DMS153 treated with DMSO at 0.1 percent for 48 hours (cell line): ENCODE results near the gene ZNF296.

Experiments
- DNase-seq: peaks from one replicate; lab custom pipeline; 2025; ENCODE audit not compliant: unreplicated experiment; lab: John Stamatoyannopoulos, UW

The ZNF296 gene

DNA sequence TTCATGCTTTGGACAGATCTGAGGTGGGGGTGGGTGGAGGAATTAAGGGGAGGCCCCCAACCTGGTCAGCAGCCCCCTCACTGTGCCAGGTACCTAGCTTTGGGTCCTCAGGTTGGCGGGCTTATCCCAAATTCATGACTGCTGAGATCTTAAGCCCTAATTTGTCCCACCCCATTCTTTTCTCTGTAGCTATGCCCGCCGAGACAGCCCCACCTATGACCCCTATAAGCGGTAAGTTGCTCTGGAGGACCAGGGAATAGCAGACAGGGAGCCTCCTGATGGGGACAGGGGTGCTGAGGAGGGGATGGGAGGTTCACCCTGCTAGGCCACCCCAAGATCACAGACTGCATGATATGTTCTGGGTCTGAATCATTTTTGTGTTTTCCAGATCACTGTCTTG lies 14.3 kb downstream of the ZNF296 start:
- no peak for DNase-seq

DNA sequence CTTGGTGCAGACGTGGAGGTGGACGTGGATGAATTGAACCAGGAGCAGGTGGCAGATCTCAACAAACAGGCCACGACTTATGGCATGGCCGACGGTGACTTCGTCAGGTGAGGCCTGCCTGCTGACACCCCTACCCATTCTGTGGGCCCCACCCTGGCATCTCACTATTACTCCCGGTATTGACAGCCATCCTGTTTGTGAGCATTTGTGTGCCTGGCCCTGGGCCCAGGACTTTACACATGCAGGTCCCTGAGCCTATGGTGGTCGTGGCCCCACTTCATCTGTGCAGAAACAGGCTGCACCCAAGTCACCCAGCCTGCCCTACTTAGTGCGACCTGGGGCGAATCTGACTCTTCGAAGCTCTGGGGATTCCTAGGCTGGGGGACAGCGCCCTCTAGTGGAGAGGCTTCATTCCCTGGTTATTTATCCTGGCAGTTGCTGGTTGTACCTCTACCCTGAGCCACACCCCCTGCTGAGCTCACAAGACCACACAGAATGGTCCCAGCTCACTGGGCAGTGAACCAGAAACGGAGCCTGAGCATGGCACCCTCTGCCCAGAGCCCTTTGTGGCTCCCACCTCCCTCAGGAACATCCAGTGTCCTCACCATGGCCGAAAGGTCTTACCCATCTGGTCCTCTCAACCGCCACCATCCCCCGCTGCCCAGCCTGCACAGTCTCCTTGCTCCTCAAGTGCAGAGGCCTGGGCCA lies 16.9 kb downstream of the ZNF296 start:
- peak; percentile 41 for DNase-seq

DNA sequence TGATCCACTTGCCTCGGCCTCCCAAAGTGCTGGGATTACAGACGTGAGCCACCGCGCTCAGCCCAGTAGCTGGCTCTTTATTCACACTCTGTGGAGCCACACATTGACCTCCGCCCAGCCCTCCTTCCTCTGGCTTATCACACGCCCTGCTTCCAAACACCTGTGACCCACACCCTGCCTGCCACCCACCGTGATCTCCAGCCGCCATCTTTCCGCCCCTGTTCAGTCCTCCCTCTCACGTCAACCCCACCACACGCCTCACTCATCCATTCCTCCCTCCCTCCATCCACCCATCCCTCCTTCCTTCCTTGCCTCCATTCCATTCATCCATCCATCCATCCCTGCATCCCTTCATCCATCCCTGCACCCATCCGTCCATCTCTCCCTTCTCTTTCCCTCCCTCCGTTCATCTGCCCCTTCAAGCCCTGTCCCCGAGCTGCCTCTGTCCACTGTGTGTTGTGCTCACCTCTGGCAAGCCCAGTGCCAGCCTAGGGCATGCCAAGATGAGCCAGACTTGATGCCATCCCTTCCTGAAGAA lies 17.6 kb downstream of the ZNF296 start:
- no peak for DNase-seq

DNA sequence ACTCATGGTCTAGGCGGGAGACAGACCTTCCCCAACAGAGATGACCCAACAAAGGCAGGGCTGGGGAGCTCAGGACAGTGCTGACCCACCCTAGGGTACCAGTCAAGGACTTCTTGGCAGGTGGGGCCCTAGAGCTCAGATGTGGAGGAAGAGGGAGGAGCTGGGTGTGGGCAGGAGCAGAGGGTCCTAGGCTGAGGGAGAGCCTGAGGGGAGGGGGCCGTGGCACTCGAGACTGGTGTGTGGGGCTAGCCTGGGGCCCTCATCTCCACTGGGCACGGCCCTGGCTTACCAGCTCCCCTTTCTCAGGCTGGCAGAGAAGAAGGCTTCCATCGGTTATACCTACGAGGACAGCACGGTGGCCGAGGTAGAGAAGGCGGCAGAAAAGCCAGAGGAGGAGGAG lies 18.8 kb downstream of the ZNF296 start:
- no peak for DNase-seq

DNA sequence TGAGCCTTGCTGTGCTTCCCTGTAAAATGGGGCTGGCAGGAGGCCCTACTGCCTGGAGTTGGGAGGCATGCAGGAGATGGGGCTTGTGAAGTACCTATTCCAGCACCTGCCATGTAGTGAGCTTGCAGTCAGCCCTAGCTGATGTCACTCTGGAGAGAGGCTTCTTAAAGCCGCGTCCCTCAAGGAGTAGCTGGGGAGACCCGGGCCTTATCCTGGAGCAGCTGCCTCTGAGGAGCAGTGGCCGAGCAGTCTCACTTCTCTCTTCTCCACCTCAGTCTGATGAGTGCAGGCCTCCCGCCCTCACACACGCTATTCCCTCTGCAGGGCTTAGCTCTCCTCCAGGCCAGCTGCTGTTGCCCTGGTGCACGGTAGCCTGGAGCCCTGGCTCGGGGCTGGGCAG lies 19.4 kb downstream of the ZNF296 start:
- DNase-seq, result no peak

DNA sequence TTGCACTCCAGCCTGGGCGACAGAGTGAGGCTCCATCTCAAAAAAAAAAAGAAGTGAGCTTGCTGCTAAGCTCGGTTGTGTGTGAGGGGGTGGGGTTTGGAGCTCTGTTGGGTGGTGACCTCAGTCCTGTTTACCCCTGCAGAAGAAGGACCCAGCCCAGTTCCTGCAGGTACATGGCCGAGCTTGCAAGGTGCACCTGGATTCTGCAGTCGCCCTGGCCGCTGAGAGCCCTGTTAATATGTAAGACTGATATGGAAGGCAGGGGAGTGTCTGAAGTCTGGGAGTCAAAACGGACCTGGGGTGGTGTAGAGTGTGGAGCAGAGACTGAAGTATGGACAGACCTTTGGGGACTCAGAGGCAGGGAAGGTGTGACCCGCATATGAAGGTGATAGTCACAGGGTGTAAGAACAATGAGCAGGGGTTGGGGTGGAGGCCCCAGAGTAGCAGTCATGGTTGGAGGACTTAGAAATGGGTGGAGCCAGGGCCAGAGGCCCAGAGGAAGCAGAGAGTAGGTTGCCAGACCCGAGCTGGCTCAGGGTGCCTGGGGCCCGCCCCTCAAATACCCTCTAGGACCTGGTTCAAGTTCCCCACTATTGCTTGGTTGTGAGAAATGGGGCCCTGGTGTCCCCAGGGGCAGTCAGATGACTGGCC lies 24.2 kb downstream of the ZNF296 start:
- DNase-seq, result no peak

DNA sequence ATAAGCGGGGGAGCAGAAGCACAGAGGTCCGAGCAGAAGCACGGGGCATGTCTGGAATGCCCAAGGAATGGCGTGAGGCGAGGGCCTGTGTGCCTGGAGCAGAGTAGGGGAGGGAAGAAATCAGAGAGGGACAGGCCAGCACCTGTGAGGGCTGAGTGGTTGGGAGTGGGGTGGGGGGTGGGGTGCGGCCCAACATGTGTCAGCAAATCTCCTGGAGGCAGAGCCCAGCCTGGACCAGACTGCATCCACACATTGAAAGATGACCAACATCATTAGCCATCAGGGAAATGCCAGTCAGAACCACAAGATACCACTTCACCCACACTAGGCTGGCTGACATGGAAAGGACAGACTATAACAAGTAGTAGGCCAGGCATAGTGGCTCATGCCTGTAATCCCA lies 26.2 kb downstream of the ZNF296 start:
- no peak for DNase-seq

DNA sequence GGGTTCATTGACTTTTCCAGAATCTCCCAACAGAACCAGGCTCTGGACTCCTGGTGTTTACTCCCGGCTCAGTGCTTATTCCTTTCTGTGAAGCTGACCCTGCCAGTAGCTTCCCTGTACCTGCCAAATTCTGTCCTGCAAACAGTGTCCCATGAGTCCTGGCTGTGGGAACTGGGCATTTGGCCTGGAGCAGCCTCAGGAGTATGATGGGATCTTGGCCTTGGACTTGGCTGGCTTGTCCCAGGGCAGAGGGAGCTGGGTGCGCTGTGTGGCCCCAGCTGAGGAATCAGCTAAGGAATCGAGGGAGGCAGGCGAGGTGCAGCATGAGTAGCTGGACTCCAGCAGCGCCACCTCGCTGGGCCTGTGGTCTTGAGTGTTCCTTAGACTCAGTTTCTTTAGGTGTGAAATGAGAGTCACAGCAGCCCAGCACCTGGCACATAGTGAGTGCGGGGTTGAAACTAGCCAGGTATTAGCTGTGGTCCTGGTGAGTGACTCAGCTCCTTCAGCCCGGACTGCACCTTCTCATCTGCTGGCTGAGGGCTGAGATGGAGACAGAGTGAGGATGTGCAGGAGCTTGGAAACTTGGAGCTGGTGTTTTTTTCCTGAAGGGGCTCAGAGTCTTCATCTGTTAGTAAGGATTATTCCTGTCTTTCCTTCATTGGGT lies 27.1 kb downstream of the ZNF296 start:
- no peak for DNase-seq

DNA sequence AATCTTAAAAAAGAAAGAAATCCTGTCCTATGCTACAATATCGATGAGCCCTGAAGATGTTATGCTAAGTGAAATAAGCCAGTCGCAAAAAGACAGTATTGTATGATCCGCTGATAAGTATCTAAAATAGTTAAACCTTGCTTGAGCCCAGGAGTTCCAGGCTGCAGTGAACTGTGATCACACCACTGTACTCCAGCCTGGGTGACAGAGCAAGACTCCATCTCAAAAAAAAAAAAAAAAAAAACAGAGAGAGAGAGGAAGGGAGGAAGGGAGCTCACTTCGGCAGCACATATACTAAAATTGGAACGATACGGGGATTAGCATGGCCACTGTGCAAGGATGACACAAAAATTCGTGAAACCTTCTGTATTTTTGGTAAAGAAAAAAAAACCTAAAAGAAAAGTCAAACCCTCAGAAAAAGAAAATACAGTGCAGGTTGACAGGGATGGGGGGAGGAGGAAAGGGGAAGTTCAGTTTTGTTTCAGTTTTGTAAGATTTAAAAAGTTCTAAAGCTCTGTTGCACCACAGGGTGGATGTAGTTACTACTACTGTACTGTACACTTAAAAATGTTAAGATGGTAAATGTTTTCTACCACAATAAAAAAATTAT lies 29.0 kb downstream of the ZNF296 start:
- DNase-seq, result no peak

DNA sequence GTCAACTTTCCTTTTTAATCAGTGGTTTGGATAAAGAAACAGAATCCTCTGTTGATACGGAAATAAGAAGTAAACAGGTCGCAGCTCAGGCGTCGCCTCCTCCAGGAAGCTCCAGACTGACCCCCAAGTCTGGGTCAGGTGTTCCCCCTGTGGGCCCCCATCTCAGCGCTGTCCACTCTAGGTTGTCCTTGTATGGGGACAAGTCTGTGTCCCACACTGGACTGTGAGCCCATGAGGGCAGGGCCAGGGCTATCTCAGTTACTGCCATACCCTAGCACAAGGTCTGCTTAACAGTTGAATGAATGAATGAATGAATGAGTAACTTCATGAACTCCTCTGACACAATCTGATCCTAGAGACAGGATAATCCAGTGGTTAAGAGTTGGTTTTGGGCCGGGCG lies 29.9 kb downstream of the ZNF296 start:
- no peak for DNase-seq

DNA sequence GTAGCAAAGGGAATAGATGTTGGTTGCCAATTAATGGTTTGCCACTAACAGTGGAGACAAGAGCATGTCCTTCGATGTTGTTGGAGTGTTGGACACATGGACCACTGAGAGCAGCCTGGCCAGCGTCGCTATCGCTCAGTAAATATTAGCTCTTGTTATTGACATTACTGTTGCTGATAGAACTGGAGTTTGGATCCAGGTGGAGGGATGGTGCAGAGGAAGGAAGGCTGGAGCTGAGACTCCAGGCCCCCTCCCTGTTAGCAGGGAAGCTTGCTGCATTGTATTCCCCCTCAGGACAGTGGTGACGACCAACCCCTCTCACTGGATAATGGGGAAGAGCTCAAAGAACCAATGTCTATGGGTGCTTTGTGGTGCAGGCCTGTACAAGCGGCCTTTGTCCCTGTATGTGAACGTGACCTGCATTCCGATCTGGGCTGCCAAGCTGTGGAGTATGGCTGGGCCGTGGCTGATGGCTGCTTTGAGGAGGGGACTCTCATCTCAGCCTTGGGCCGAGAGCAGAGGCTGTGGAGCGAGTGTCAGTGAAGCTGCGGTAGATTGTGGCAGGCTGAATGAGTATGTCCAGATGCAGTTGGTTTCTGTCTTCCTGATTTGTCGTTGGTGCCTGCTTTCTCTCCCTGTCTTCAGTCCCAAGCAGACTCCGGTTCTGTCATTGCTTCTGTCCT lies 30.5 kb downstream of the ZNF296 start:
- no peak for DNase-seq

DNA sequence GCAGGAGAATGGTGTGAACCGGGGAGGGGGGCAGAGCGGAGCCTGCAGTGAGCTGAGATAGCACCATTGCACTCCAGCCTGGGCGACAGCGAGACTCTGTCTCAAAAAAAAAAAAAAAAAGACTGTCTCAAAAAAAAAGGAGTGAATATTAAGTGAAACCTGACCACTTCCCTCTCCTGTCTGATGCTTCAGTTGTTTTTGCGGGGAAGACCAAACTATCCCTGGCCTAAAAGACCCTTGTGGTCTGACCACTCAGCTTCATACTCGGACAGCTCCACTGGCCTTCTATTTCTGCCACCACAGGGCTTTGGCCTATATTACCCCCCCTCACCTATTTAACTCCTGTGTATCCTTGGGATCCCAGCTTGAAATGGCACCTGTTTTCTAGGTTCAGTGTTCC lies 35.2 kb downstream of the ZNF296 start:
- no peak for DNase-seq

DNA sequence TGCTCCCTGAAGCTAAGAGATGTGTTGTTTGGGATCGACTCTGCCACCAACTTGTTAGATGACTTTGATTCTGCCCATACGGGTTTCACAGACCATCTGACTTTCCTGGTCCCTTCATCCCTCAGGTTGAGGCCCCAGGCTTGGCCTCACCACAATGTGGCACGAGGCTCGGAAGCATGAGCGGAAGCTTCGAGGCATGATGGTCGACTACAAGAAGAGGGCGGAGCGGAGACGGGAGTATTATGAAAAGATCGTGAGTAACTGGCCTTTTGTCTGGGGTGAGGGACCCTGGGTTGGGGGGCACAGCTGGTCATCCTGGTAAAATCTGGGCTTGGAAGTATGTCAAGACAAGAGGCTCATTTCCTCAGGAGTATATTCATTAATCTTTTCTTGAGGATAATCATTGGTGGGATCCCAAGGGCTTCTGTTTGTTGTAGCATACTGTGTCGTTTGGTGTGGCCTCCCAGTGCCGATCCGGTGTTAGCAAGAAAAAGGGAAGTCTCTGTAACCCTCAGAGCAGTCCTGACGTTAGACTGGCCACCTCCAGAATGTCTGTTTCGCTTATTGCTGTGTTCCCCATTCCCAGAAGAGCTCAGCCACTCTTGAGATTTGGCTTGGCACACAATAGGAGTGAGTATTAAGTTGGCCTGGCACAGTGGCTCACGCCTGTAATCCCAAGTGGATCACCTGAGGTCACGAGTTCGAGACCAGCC lies 36.1 kb downstream of the ZNF296 start:
- no peak for DNase-seq

DNA sequence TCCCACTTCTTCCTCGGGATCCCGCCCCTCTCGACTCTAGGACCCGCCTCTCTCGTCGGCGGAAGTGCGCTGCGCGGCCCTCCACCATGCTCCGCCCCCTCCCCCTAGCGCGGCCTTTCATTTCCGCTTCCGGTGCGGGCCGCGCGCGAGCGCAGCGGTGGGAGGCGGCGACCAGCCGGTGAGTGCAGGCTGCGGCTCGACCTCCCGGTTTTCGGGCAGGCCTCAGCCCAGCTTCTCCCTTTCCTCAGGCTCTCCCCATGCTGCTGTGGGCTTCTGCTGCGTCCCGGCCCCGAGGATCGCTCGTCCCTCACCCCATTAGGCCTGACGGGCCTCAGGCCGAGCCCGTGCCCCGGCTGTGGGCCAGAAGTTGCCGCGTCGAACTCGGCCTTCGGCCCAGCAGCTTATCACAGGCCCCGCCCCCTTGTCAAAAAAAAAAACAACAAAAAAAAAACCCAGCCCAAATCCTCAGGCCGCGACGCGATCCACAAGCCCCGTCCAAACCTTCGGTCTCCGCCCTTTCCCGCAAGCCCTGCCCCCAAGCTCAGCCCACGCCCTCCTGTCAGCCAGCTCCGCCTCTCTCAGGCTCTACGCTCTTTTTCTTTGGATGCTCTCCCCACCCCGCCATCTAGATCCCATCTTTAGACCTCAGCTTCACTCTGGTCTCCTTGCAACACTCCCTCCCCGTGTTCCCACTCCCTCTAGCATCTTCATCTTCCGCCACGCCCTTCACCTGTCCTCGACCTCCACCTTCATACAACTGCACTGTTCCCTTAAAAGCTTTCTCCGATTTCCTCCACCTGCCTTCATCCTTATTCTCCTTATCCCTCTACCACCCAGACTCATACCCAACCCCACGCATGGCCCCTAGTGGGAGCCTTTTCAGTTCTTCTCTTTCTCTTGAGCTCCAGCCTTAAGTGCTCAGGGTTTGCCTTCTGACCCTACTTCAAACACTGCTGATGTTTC lies 37.1 kb downstream of the ZNF296 start, which contains the start of gene CLASRP:
TSS of gene CLASRP (plus strand) at position 115 of the 963 bp plus-strand sequence. CDS start 1,168 bp downstream, outside the sequence.
- peak; percentile 83 for DNase-seq

DNA sequence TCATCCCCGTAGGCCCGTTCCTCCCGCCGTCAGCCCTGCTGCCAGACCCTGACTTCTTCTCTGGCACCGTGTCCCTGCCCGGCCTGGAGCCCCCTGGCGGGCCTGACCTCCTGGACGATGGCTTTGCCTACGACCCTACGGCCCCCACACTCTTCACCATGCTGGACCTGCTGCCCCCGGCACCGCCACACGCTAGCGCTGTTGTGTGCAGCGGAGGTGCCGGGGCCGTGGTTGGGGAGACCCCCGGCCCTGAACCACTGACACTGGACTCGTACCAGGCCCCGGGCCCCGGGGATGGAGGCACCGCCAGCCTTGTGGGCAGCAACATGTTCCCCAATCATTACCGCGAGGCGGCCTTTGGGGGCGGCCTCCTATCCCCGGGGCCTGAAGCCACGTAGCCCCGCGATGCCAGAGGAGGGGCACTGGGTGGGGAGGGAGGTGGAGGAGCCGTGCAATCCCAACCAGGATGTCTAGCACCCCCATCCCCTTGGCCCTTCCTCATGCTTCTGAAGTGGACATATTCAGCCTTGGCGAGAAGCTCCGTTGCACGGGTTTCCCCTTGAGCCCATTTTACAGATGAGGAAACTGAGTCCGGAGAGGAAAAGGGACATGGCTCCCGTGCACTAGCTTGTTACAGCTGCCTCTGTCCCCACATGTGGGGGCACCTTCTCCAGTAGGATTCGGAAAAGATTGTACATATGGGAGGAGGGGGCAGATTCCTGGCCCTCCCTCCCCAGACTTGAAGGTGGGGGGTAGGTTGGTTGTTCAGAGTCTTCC lies 38.7 kb downstream of the ZNF296 start:
- DNase-seq, result no peak

DNA sequence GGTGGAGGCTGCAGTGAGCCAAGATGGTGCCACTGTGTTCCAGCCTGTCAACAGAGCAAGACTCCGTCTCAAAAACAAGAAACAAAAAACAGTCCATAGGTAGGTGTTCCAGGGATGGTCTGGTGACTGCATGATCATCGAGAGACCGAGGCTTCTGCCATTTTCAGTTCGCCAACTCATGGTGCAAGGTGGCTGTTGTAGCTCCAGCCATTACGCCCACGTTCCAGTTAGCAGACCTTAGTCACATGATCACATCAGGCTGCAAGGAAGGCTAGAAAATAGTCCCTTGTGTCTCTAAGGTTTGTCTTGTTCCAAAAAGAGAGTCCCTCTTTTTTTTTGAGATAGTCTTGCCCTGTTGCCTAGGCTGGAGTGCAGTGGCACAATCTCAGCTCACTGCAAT lies 40.5 kb downstream of the ZNF296 start:
- no peak for DNase-seq

DNA sequence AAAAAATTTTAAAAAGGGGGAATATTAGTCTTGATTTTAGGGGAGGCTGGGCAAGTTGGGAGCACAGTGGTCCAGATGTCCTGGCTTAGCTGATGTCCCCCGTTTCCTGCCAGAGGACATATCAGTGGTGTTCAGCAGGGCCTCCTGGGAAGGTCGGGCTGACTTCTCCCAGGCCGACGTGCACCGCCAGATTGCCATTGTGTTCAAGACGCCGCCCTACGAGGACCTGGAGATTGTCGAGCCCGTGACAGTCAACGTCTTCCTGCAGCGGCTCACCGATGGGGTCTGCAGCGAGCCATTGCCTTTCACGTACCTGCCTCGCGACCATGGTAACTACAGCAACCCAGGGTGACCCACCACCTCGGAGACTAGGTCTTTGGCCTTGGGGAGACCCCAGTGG lies 43.9 kb downstream of the ZNF296 start:
- DNase-seq, result no peak

DNA sequence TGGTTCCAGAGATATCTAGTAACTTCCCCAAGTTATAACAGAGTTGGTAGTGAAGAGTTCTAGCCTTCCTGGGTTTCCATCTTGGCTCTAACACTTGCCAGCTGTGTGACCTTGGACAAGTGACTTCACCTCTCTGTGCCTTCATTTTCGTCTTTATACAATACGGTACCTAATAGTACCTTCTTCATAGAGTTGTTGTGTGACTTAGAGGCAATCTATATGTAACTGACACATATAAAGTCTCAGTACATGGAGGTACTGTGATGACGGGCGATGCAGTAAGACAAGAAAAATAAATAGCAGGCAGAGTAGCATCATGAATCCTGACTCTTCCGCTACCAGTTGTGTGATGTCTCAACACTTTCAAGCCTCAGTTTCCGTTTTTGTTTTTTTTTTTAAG lies 45.5 kb downstream of the ZNF296 start:
- no peak for DNase-seq
